K562 (cell line): ENCODE data around the gene COASY. TPM values are rescaled to one million over a fixed set of nuclear protein-coding genes. Genes with fewer than 3 reads are reported as not detected.
A peak's percentile ranks its signal among the peaks of the same experiment; 100 is the strongest.

Source experiments
- E2F8 ChIP-seq: fragments of 450-650 bp; IDR thresholded peaks from 2 replicates; pipeline ENCODE4 v1.7.1; 2018; ENCODE audit warnings: mild to moderate bottlenecking, low read depth; ENCODE audit not compliant: partially characterized antibody
- FOXO4 ChIP-seq: fragments of 450-650 bp; formaldehyde crosslinking; IDR thresholded peaks from 2 replicates; pipeline ENCODE4 v1.4.0; 2020; ENCODE audit warnings: mild to moderate bottlenecking, moderate library complexity
- HSF4 ChIP-seq: fragments of 250-450 bp; sonication (Bioruptor Pico); IDR thresholded peaks from 2 replicates; pipeline ENCODE4 v2.1.2; 2022; ENCODE audit warnings: mild to moderate bottlenecking, moderate library complexity, borderline replicate concordance
- MITF ChIP-seq: IDR thresholded peaks from 2 replicates; pipeline ENCODE4 v1.6.1; 2014; ENCODE audit warnings: antibody characterized with exemption
- NFE2L1 ChIP-seq: fragments of 450-650 bp; IDR thresholded peaks from 2 replicates; pipeline ENCODE4 v1.6.1; 2016; ENCODE audit warnings: missing genetic modification characterization, low read depth, mild to moderate bottlenecking, missing compliant biosample characterization, moderate library complexity, borderline replicate concordance
- NKRF ChIP-seq: fragments of 450-650 bp; IDR thresholded peaks from 2 replicates; pipeline ENCODE4 v1.6.1; 2016; ENCODE audit warnings: borderline replicate concordance
- SETDB1 ChIP-seq: IDR thresholded peaks from one replicate; pipeline ENCODE4 v1.6.1; 2012; ENCODE audit warnings: low read length, control low read depth, inconsistent platforms
- ZBTB17 ChIP-seq: fragments of 450-650 bp; formaldehyde crosslinking; IDR thresholded peaks from 2 replicates; pipeline ENCODE4 v1.4.0; 2020; ENCODE audit warnings: mild to moderate bottlenecking
- ZNF224 ChIP-seq: sonication (generic); formaldehyde crosslinking; IDR thresholded peaks from 2 replicates; pipeline ENCODE4 v1.8.0; 2022; ENCODE audit warnings: mild to moderate bottlenecking, missing genetic modification reagents
- ZNF407 ChIP-seq: fragments of 450-650 bp; IDR thresholded peaks from 2 replicates; pipeline ENCODE4 v1.6.1; 2016; ENCODE audit warnings: low read depth
- ZNF561 ChIP-seq: fragments of 450-650 bp; formaldehyde crosslinking; conservative IDR thresholded peaks from 2 replicates; pipeline ENCODE4 v1.4.0; 2020; ENCODE audit warnings: mild to moderate bottlenecking, moderate library complexity
- polyA plus RNA-seq, 8 experiments: library from polyadenylated mRNA; depleted of rRNA in 4 of 8; stranded (reverse) in 5 of 8; unstranded in 3 of 8; fragments of >200 nt; fragmentation: Nextera tagmentation in 2 of 8; fragmentation: Illumina TruSeq in 1 of 8; extraction: Ambion mirVana in 2 of 8; extraction: Trizol in 1 of 8; gene quantifications; 2 replicates each; pipeline versions ENCODE4 v1.2.1 to v1.2.3, GENCODE V29; 2011 to 2014; ENCODE audit warnings: inconsistent platforms in 1 of 8, missing spikeins in 1 of 8
- total RNA-seq, 7 experiments: library from RNA; depleted of rRNA in 6 of 7; stranded (reverse); fragments of >200 nt in 6 of 7; fragmentation: Illumina TruSeq in 2 of 7; extraction: Trizol in 2 of 7; gene quantifications; 2 replicates each; pipeline versions ENCODE4 v1.2.1 to v1.2.3, GENCODE V29; 2011 to 2021; ENCODE audit warnings: low replicate concordance in 1 of 7

The COASY gene
- total and polyA plus RNA-seq, 9 of the 15 experiments (the other 6 are each of a cell fraction or from before 2014, with no cell fraction given) = 25.4 to 175 (median 62.3) TPM

- no peak for TF ChIP-seq ZNF407
- no peak for TF ChIP-seq FOXO4
- TF ChIP-seq E2F8 = peak; percentile 30
- TF ChIP-seq SETDB1 = no peak
- TF ChIP-seq ZNF561 (CRISPR knock-in tag) = no peak
- no peak for TF ChIP-seq ZNF224
- no peak for TF ChIP-seq MITF
- TF ChIP-seq HSF4 (CRISPR knock-in tag) = no peak
- no peak for TF ChIP-seq ZBTB17
- peak; percentile 37; the same call in 1 of the 2 replicates for TF ChIP-seq NKRF
- no peak for TF ChIP-seq NFE2L1 (tag)
Measured at GRCh38 chr17:42553161-42553818, 8.7 kb upstream of the COASY start (continued).
